Measurements from ENCODE around the gene SLC7A5. TPM values are rescaled to one million over a fixed set of nuclear protein-coding genes. Genes with fewer than 3 reads are reported as not detected.

The SLC7A5 gene
- total RNA-seq, 3 donors from 2014 or later (not counting 1 experiment from before 2014, with no cell fraction given), result 27.2 to 66.1 (median 34.2) TPM

DNA sequence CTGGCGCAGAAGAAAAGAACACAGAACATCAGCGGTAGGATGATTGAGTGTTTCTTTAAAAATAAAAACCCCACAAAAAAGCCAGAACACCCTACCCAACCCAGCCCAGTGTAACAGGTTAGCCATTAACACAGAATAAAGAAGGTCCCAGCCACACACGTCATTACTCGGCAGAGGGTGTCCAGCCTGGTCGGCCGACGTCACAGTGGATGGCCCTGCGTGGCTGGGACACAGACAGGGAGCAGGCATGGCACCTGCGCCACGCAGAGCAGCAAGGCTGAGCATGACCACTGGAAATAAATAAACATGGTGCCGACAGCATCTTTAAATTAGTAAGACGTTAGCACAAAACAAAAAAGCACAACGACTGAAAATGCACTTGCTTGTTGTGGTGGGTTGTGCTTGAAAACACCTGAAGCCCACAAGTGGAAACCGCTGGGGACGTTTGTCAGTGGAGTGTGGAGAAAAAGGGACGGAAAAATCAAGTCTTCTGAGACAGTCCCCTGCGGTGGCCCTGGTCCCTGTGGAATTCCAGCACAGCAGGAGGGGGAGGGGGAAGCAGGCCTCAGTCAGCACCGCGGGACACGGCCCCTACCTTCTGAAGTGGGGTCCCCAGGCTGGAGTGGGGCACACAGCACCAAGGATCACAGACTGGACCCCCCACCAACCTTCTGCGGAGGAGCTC, 39.2 kb downstream of the SLC7A5 start:
- Histone ChIP-seq H3K27me3 (ENCODE audit: control insufficient read depth, insufficient read depth, low read length) (no peaks in the 10 kb centered on the region), H3K36me3 (ENCODE audit: control insufficient read depth, insufficient read depth, low read length) (peaks cover 5% of the 10 kb centered on the region), H3K4me1 (ENCODE audit: control insufficient read depth, insufficient read depth, low read length) (no peaks in the 10 kb centered on the region), H3K9me3 (ENCODE audit: control insufficient read depth, insufficient read depth, low read length) (no peaks in the 10 kb centered on the region), H3K4me3 (ENCODE audit: low read length) (no peak overlapping the region), H3K27ac (ENCODE audit: low read length) (no peak overlapping the region)
- ATAC-seq, result no peak
- H3K4me1 Mint-ChIP-seq, result no peaks in the 10 kb centered on the region
- H3K36me3 Mint-ChIP-seq, result no peaks in the 10 kb centered on the region
- no peak overlapping the region for H3K4me3 Mint-ChIP-seq
- DNase-seq, result no peak
- no peak overlapping the region for H3K27ac Mint-ChIP-seq
- H3K9me3 Mint-ChIP-seq, result no peaks in the 10 kb centered on the region
- 77% methylated on average over 20 of the region's 21 CpGs for WGBS (ENCODE audit: insufficient coverage)
- intact Hi-C loops (cut with micrococcal nuclease), result no loop called here
- no peaks in the 10 kb centered on the region for H3K27me3 Mint-ChIP-seq (ENCODE audit: low read depth in 2 of 2)
- TF ChIP-seq, protein P1, sequence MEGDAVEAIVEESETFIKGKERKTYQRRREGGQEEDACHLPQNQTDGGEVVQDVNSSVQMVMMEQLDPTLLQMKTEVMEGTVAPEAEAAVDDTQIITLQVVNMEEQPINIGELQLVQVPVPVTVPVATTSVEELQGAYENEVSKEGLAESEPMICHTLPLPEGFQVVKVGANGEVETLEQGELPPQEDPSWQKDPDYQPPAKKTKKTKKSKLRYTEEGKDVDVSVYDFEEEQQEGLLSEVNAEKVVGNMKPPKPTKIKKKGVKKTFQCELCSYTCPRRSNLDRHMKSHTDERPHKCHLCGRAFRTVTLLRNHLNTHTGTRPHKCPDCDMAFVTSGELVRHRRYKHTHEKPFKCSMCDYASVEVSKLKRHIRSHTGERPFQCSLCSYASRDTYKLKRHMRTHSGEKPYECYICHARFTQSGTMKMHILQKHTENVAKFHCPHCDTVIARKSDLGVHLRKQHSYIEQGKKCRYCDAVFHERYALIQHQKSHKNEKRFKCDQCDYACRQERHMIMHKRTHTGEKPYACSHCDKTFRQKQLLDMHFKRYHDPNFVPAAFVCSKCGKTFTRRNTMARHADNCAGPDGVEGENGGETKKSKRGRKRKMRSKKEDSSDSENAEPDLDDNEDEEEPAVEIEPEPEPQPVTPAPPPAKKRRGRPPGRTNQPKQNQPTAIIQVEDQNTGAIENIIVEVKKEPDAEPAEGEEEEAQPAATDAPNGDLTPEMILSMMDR (IDR thresholded peaks at IDR 0.05), result no peak

DNA sequence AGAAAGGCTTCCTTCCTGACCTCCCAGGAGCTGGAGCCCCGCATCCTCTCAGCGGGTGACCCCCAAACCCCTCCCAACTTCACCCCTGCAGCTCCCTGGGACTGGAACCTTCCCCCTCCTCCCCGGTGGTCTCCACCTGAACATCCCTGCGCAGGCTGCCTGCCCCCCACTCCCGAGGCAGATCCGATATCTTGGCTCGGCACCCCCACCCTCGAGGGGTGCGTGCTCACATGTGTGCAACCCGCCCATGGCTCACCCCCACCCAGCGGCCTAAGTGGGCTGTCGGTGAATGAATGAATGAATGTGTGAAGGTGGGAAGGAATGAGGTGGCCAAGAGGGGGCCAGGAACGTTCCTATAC, 39.7 kb downstream of the SLC7A5 start:
- Histone ChIP-seq H3K27ac (ENCODE audit: low read length) (no peak overlapping the region), H3K4me3 (ENCODE audit: low read length) (no peak overlapping the region), H3K36me3 (ENCODE audit: control insufficient read depth, insufficient read depth, low read length) (peaks cover 5% of the 10 kb centered on the region), H3K4me1 (ENCODE audit: control insufficient read depth, insufficient read depth, low read length) (no peaks in the 10 kb centered on the region), H3K9me3 (ENCODE audit: control insufficient read depth, insufficient read depth, low read length) (no peaks in the 10 kb centered on the region), H3K27me3 (ENCODE audit: control insufficient read depth, insufficient read depth, low read length) (no peaks in the 10 kb centered on the region)
- Mint-ChIP-seq H3K36me3 (no peaks in the 10 kb centered on the region), H3K27me3 (ENCODE audit: low read depth in 2 of 2) (peaks cover 0 to 2% of the 10 kb centered on the region in 2 donors), H3K9me3 (no peaks in the 10 kb centered on the region), H3K4me1 (no peaks in the 10 kb centered on the region), H3K27ac (no peak overlapping the region), H3K4me3 (no peak overlapping the region)
- no peak for ATAC-seq
- intact Hi-C loops (cut with micrococcal nuclease), result no loop called here
- TF ChIP-seq, protein P1 (IDR thresholded peaks at IDR 0.05), result no peak
- WGBS (ENCODE audit: insufficient coverage), result 93% methylated on average over 13 of the region's 13 CpGs
- DNase-seq, result no peak

DNA sequence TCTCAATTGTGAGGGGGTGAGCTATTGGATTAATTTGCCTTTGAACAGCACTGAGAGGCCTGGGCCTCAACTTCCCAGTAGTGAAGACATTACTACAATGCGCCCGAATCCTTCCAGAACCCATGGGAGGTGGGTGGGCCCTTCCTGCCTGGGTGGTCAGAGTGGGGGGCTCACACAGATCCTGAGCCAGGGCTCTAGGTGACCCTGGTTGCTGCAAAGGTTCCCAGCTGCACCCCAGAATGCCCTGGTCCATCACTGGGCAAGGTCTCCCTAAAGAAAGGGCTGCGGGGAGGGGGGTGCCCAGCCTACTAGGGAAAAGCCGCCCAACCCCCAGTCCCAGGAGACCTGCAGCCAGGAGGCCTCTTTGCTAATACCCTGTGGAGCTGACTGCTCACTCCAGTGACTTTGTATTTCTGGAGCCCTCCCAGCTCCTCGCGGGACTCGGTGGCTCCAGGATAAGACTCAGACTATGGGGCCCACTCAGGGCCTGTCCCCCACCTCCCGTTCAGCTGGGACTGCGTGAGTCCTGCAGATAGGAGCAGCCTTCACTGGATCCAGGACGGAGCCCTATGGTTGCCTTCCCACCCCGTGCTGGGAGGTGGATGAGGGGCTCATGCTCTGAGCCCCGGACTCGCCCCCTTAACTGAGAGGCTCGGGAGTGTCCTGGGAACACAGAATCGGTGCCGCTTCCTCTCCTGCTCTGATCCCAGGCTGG, 40.2 kb downstream of the SLC7A5 start:
- H3K4me3 Mint-ChIP-seq, result no peak overlapping the region
- ATAC-seq (no peak), DNase-seq (no peak)
- H3K36me3 Mint-ChIP-seq, result no peaks in the 10 kb centered on the region
- Histone ChIP-seq H3K9me3 (ENCODE audit: control insufficient read depth, insufficient read depth, low read length) (no peaks in the 10 kb centered on the region), H3K27ac (ENCODE audit: low read length) (no peak overlapping the region), H3K36me3 (ENCODE audit: control insufficient read depth, insufficient read depth, low read length) (peaks cover 3% of the 10 kb centered on the region), H3K4me1 (ENCODE audit: control insufficient read depth, insufficient read depth, low read length) (no peaks in the 10 kb centered on the region), H3K4me3 (ENCODE audit: low read length) (no peak overlapping the region), H3K27me3 (ENCODE audit: control insufficient read depth, insufficient read depth, low read length) (no peaks in the 10 kb centered on the region)
- H3K4me1 Mint-ChIP-seq, result no peaks in the 10 kb centered on the region
- WGBS (ENCODE audit: insufficient coverage), result 93% methylated on average over 16 of the region's 16 CpGs
- no peaks in the 10 kb centered on the region for H3K9me3 Mint-ChIP-seq
- peaks cover 0 to 3% of the 10 kb centered on the region in 2 donors for H3K27me3 Mint-ChIP-seq (ENCODE audit: low read depth in 2 of 2)
- TF ChIP-seq, protein P1 (IDR thresholded peaks at IDR 0.05), result no peak
- H3K27ac Mint-ChIP-seq, result no peak overlapping the region
- intact Hi-C loops (cut with micrococcal nuclease), result no loop called here
